GM23338 (cell line): ENCODE results near the gene F2.

Source experiments
- CREB1 ChIP-seq: fragments of 250-450 bp; sonication (Bioruptor Pico); IDR thresholded peaks from 2 replicates; pipeline ENCODE4 v1.5.0; 2020; ENCODE audit warnings: low read depth, mild to moderate bottlenecking, moderate library complexity
- CTCF ChIP-seq, 2 experiments: fragments of 200-600 bp in 1 of 2; sonication (generic) in 1 of 2; conservative IDR thresholded peaks; 2 replicates each; pipeline versions ENCODE4 v1.5.1 to v1.6.1; 2016 to 2017; ENCODE audit warnings: antibody characterized with exemption in 2 of 2, low read depth in 2 of 2, mild to moderate bottlenecking in 2 of 2, moderate library complexity in 1 of 2
- EZH2 ChIP-seq: fragments of 200-600 bp; sonication (generic); IDR thresholded peaks from one replicate; pipeline ENCODE4 v1.8.0; 2017; ENCODE audit warnings: antibody characterized with exemption, mild to moderate bottlenecking, low read depth; ENCODE audit not compliant: unreplicated experiment
- EZH2phosphoT487 ChIP-seq: fragments of 200-600 bp; sonication (generic); IDR thresholded peaks from one replicate; pipeline ENCODE4 v1.8.1; 2018; ENCODE audit warnings: antibody characterized with exemption; ENCODE audit not compliant: unreplicated experiment
- POLR2AphosphoS5 ChIP-seq: IDR thresholded peaks from 2 replicates; pipeline ENCODE4 v1.6.1; 2016; ENCODE audit warnings: antibody characterized with exemption, low read depth
- REST ChIP-seq: IDR thresholded peaks from one replicate; pipeline ENCODE4 v1.6.1; 2018; ENCODE audit warnings: antibody characterized with exemption; ENCODE audit not compliant: unreplicated experiment

GRCh38 chr11:46680815-46681214 lies 38.2 kb upstream of the F2 start:
- TF ChIP-seq REST (no peak), EZH2 (no peak), CREB1 (CRISPR knock-in tag) (no peak), POLR2AphosphoS5 (no peak), CTCF (conservative IDR thresholded peaks at IDR 0.05; ENCODE audit: low read depth in 2 of 2) (no peak), EZH2phosphoT487 (no peak)
